Mesenchymal stem cell (in vitro differentiated cells and primary cell): ENCODE measurements around the gene SGIP1. TPM values are rescaled to one million over a fixed set of nuclear protein-coding genes. Genes with fewer than 3 reads are reported as not detected.
A peak's percentile ranks its signal among the peaks of the same experiment; 100 is the strongest.

ENCODE experiments used
- DNase-seq: peaks from one replicate; pipeline ENCODE4 v3.0.0-alpha.2; 2013
- H2AFZ ChIP-seq: one replicate; pipeline ENCODE4 v1.6.1; 2013; ENCODE audit warnings: low read depth, mild to moderate bottlenecking, control low read depth, inconsistent platforms, low read length, moderate library complexity
- H2AK5ac ChIP-seq: 2 replicates; pipeline ENCODE4 v1.6.1; 2013; ENCODE audit warnings: low read length, moderate library complexity, mild to moderate bottlenecking, inconsistent platforms; ENCODE audit not compliant: severe bottlenecking
- H2BK120ac ChIP-seq: one replicate; pipeline ENCODE4 v1.6.1; 2013; ENCODE audit warnings: low read depth, mild to moderate bottlenecking, inconsistent platforms, low read length, moderate library complexity
- H2BK12ac ChIP-seq, 2 experiments: one replicate each; pipeline ENCODE4 v1.6.1; 2013; ENCODE audit warnings: inconsistent platforms in 2 of 2, low read length in 2 of 2, mild to moderate bottlenecking in 2 of 2, moderate library complexity in 2 of 2, control low read depth in 1 of 2
- H2BK15ac ChIP-seq: one replicate; pipeline ENCODE4 v1.6.1; 2013; ENCODE audit warnings: mild to moderate bottlenecking, low read depth, inconsistent platforms; ENCODE audit not compliant: poor library complexity, severe bottlenecking
- H2BK5ac ChIP-seq: 2 replicates; pipeline ENCODE4 v1.6.1; 2013; ENCODE audit warnings: low read depth, mild to moderate bottlenecking, low read length, control low read depth, inconsistent platforms; ENCODE audit not compliant: poor library complexity, severe bottlenecking
- H3K14ac ChIP-seq, 2 experiments: one replicate each; pipeline ENCODE4 v1.6.1; 2013; ENCODE audit warnings: inconsistent platforms in 2 of 2, low read length in 2 of 2, control low read depth in 1 of 2, mild to moderate bottlenecking in 1 of 2, moderate library complexity in 1 of 2
- H3K18ac ChIP-seq, 2 experiments: one replicate each; pipeline ENCODE4 v1.6.1; 2013; ENCODE audit warnings: inconsistent platforms in 2 of 2, low read length in 2 of 2, control low read depth in 1 of 2, low read depth in 1 of 2, mild to moderate bottlenecking in 1 of 2
- H3K23ac ChIP-seq, 2 experiments: one replicate each; pipeline ENCODE4 v1.6.1; 2013; ENCODE audit warnings: inconsistent platforms in 2 of 2, low read length in 2 of 2, mild to moderate bottlenecking in 2 of 2, moderate library complexity in 2 of 2, control low read depth in 1 of 2
- H3K27ac ChIP-seq: 2 replicates; pipeline ENCODE4 v1.5.1; 2013; ENCODE audit warnings: mild to moderate bottlenecking, moderate library complexity, low read length, control low read depth, inconsistent platforms; ENCODE audit not compliant: poor library complexity, severe bottlenecking
- H3K27me3 ChIP-seq, 2 experiments: 2 replicates each; pipeline versions ENCODE4 v1.6.1 to v1.7.0; 2013; ENCODE audit warnings: low read length in 2 of 2, mild to moderate bottlenecking in 2 of 2, moderate library complexity in 2 of 2, control low read depth in 1 of 2, inconsistent platforms in 1 of 2; ENCODE audit not compliant: control insufficient read depth in 1 of 2, insufficient read depth in 1 of 2
- H3K36me3 ChIP-seq, 2 experiments: 2 replicates each; pipeline versions ENCODE4 v1.6.1 to v1.7.0; 2013; ENCODE audit warnings: low read length in 2 of 2, control low read depth in 1 of 2, inconsistent platforms in 1 of 2, low read depth in 1 of 2, mild to moderate bottlenecking in 1 of 2; ENCODE audit not compliant: insufficient read depth in 2 of 2, control insufficient read depth in 1 of 2
- H3K4ac ChIP-seq, 2 experiments: one replicate each; pipeline ENCODE4 v1.6.1; 2013; ENCODE audit warnings: inconsistent platforms in 2 of 2, low read length in 2 of 2, mild to moderate bottlenecking in 2 of 2, moderate library complexity in 2 of 2, control low read depth in 1 of 2, low read depth in 1 of 2
- H3K4me1 ChIP-seq: 2 replicates; pipeline ENCODE4 v1.6.1; 2013; ENCODE audit warnings: low read depth, low read length, control low read depth; ENCODE audit not compliant: control insufficient read depth, insufficient read depth
- H3K4me2 ChIP-seq: 2 replicates; pipeline ENCODE4 v1.6.1; 2013; ENCODE audit warnings: low read length, mild to moderate bottlenecking, inconsistent platforms; ENCODE audit not compliant: poor library complexity, severe bottlenecking
- H3K4me3 ChIP-seq, 2 experiments: 2 replicates each; pipeline versions ENCODE4 v1.5.1 to v1.7.0; 2013; ENCODE audit warnings: low read length in 2 of 2, mild to moderate bottlenecking in 2 of 2, control low read depth in 1 of 2, low read depth in 1 of 2; ENCODE audit not compliant: insufficient read depth in 1 of 2
- H3K79me1 ChIP-seq: replicated peaks from 2 replicates; pipeline ENCODE4 v1.6.1; 2013; ENCODE audit warnings: mild to moderate bottlenecking, control low read depth, low read length, inconsistent platforms; ENCODE audit not compliant: poor library complexity, severe bottlenecking
- H3K9ac ChIP-seq: 2 replicates; pipeline ENCODE4 v1.7.0; 2013; ENCODE audit warnings: mild to moderate bottlenecking, low read length, moderate library complexity
- H3K9me3 ChIP-seq: 2 replicates; pipeline ENCODE4 v1.7.0; 2013; ENCODE audit warnings: mild to moderate bottlenecking, low read length; ENCODE audit not compliant: control insufficient read depth
- H4K8ac ChIP-seq: one replicate; pipeline ENCODE4 v1.6.1; 2013; ENCODE audit warnings: inconsistent platforms, mild to moderate bottlenecking, low read length, moderate library complexity
- H4K91ac ChIP-seq: one replicate; pipeline ENCODE4 v1.6.1; 2013; ENCODE audit warnings: mild to moderate bottlenecking, low read length, inconsistent platforms
- WGBS: methylation state at CpG from one replicate; pipeline ENCODE4 v1.1.7; 2013; ENCODE audit warnings: mixed read lengths; 5-methylcytosine and 5-hydroxymethylcytosine counted together
- polyA plus RNA-seq, 2 experiments: library from polyadenylated mRNA; stranded (reverse); fragments of 200-250 nt; gene quantifications; one replicate each; pipeline ENCODE4 v1.2.3, GENCODE V29; 2013

The SGIP1 gene
- 104 TPM for polyA plus RNA-seq (2013, experiment 1 of 2)
- 103 TPM for polyA plus RNA-seq (2013, experiment 2 of 2)

DNA sequence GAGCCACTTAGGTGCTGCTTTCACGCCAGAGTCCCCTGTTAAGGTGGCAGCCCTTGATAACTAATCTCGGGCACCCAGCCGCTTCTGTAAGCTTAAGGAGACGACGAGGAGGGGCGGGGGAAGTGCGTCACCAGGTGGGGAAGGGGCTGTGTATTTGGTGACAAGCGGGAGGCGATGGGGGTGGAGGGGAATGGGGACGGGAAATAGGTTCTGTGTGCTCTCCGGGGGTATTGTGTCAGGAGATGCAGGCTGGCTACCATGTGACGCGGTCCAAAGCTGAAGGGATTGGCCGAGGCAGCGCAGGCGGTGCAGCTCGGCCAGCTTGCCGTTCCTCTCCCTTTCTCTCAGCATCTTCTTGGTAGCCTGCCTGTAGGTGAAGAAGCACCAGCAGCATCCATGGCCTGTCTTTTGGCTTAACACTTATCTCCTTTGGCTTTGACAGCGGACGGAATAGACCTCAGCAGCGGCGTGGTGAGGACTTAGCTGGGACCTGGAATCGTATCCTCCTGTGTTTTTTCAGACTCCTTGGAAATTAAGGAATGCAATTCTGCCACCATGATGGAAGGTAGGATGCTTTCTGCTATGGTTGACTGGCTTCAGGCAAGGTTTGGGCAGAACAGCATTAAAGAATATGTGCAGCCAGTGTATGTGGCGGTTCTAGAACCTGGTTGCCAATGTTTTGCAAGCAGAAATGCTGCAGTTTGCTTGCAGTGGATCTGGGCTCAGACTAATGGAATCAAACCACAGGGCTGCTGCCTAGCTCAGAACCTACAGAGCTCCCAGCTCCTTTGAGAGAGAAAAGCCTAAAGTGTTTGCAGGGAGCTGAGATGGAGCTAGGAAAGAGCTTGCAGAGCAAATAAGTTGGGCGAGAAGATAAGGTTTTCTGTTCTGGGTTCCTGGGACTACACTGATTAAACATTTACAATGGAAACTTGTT lies at the start of gene SGIP1:
TSS of gene SGIP1 (plus strand) at position 350 of the 937 bp plus-strand sequence. CDS start at position 556, 206 bp downstream.
- 37% methylated on average over 24 of the region's 25 CpGs for WGBS
- H3K14ac ChIP-seq: peak within 1 kb of the TSS in 1 of 2 experiments; percentile 89
- peak within 1 kb of the TSS; percentile 94 for H3K9ac ChIP-seq
- H3K18ac ChIP-seq: peak within 1 kb of the TSS; percentile 81 to 88
- peak within 1 kb of the TSS; percentile 59 to 87 for H2BK12ac ChIP-seq
- peaks cover 6% of the 10 kb centered on the region for H3K4me1 ChIP-seq
- peak within 1 kb of the TSS; percentile 95 for H4K91ac ChIP-seq
- peak within 1 kb of the TSS; percentile 86 for H2BK120ac ChIP-seq
- H4K8ac ChIP-seq: peak within 1 kb of the TSS; percentile 33
- peak within 1 kb of the TSS; percentile 95 for H2BK5ac ChIP-seq
- peak within 1 kb of the TSS; percentile 92 to 93 for H3K4ac ChIP-seq
- H3K9me3 ChIP-seq: no peaks in the 10 kb centered on the region
- DNase-seq: peak; percentile 89
- peak within 1 kb of the TSS; percentile 97 for H2AK5ac ChIP-seq
- H3K27ac ChIP-seq: peak within 1 kb of the TSS; percentile 96
- no peaks in the 10 kb centered on the region for H3K36me3 ChIP-seq
- H3K23ac ChIP-seq: peak within 1 kb of the TSS in 1 of 2 experiments; percentile 90
- peak within 1 kb of the TSS; percentile 60 to 86 for H3K4me3 ChIP-seq
- peak within 1 kb of the TSS; percentile 93 for H3K4me2 ChIP-seq
- peaks cover 2% of the 10 kb centered on the region for H3K79me1 ChIP-seq
- H3K27me3 ChIP-seq: no peaks in the 10 kb centered on the region
- H2BK15ac ChIP-seq: peak within 1 kb of the TSS; percentile 98
- peak within 1 kb of the TSS; percentile 0 for H2AFZ ChIP-seq

GRCh38 chr1:66489151-66489550 lies 44.8 kb upstream of the SGIP1 start:
- Histone ChIP-seq H2BK120ac (no peak overlapping the region), H3K23ac (no peak overlapping the region), H2AK5ac (no peak overlapping the region), H3K4me1 (peaks cover 2% of the 10 kb centered on the region), H3K79me1 (no peaks in the 10 kb centered on the region), H2BK15ac (no peak overlapping the region), H2AFZ (no peak overlapping the region), H3K27ac (no peak overlapping the region), H2BK5ac (no peak overlapping the region), H3K9ac (peak overlapping the region; percentile 56), H3K4me2 (no peak overlapping the region), H3K27me3 (no peaks in the 10 kb centered on the region), H4K8ac (no peak overlapping the region), H3K4ac (no peak overlapping the region), H2BK12ac (no peak overlapping the region), H3K4me3 (no peak overlapping the region), H4K91ac (no peak overlapping the region), H3K18ac (no peak overlapping the region), H3K14ac (no peak overlapping the region), H3K36me3 (no peaks in the 10 kb centered on the region), H3K9me3 (no peaks in the 10 kb centered on the region)
- peak; percentile 42 for DNase-seq
- WGBS: 39% methylated on average over 1 of the region's 2 CpGs

GRCh38 chr1:66489972-66490601 lies 43.9 kb upstream of the SGIP1 start:
- Histone ChIP-seq H2BK5ac (no peak overlapping the region), H3K23ac (no peak overlapping the region), H2AK5ac (no peak overlapping the region), H3K4me2 (no peak overlapping the region), H3K9me3 (no peaks in the 10 kb centered on the region), H3K14ac (no peak overlapping the region), H3K4me1 (peaks cover 2% of the 10 kb centered on the region), H3K18ac (peak overlapping the region in 1 of 2 experiments; percentile 43), H3K27me3 (no peaks in the 10 kb centered on the region), H3K36me3 (no peaks in the 10 kb centered on the region), H3K27ac (no peak overlapping the region), H3K4ac (no peak overlapping the region), H4K8ac (no peak overlapping the region), H4K91ac (no peak overlapping the region), H3K9ac (peak overlapping the region; percentile 37), H2BK12ac (no peak overlapping the region), H3K4me3 (no peak overlapping the region), H2BK15ac (no peak overlapping the region), H2BK120ac (no peak overlapping the region), H3K79me1 (no peaks in the 10 kb centered on the region), H2AFZ (peak overlapping the region; percentile 29)
- DNase-seq: peak; percentile 20
- WGBS: 66% methylated on average over 2 of the region's 2 CpGs

GRCh38 chr1:66490816-66491215 lies 43.1 kb upstream of the SGIP1 start:
- Histone ChIP-seq H4K91ac (no peak overlapping the region), H2BK120ac (no peak overlapping the region), H2BK5ac (no peak overlapping the region), H3K79me1 (no peaks in the 10 kb centered on the region), H2AK5ac (no peak overlapping the region), H3K36me3 (no peaks in the 10 kb centered on the region), H3K14ac (no peak overlapping the region), H3K4me2 (no peak overlapping the region), H3K4ac (no peak overlapping the region), H3K4me1 (peaks cover 2% of the 10 kb centered on the region), H4K8ac (no peak overlapping the region), H2BK15ac (no peak overlapping the region), H3K18ac (no peak overlapping the region), H2AFZ (no peak overlapping the region), H2BK12ac (no peak overlapping the region), H3K9ac (peak overlapping the region; percentile 37), H3K23ac (no peak overlapping the region), H3K4me3 (no peak overlapping the region), H3K9me3 (no peaks in the 10 kb centered on the region), H3K27me3 (no peaks in the 10 kb centered on the region), H3K27ac (no peak overlapping the region)
- no CpG with 5 or more reads among the region's 2 CpGs for WGBS
- peak; percentile 46 for DNase-seq
